GM12801 (cell line): ENCODE data around the gene HSPA1L.

Experiments
- CTCF ChIP-seq: IDR thresholded peaks from one replicate; pipeline ENCODE4 v1.5.1; 2011; ENCODE audit warnings: control low read depth; ENCODE audit not compliant: insufficient read length; ENCODE audit errors: extremely low read depth

Gene HSPA1L

DNA sequence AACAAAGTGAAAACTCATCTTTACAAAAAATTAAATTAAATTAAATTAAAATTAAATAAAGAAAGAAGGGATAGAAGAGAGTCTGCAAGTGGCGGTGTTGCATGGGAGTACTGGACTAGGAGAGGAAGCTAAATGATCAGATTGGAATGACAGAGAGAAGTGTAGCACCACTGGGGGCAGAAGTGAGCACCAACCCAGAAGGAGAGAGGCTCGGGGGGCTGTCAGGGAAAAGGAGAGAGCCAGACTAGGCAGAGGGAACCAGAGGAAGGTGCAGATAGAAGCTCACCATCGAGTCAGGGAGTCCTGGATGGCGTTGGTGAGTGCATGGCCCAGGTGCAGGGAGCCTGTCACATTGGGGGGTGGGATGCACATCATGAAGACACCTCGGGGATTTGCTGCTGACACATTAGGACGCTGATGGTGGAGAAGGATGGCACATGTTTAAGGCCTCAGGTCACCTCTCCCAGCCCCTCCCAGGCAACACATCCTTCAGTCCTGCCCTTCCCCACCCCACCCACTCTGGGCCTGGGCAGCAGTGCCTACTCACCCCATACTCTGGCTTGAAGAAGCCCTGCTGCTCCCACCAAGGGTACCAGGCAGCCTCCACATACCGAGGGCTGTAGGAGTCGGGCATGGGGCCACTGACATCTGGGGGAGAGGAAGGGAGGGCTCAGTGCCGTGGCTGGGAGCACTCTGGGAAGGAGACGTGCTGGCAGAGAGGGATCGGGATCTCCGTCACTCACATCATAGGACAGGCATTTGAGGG lies 23.6 kb downstream of the HSPA1L start:
- TF ChIP-seq CTCF: no peak

- no peak for TF ChIP-seq CTCF
Observed at GRCh38 chr6:31785475-31785874, 29.6 kb downstream of the HSPA1L start.

DNA sequence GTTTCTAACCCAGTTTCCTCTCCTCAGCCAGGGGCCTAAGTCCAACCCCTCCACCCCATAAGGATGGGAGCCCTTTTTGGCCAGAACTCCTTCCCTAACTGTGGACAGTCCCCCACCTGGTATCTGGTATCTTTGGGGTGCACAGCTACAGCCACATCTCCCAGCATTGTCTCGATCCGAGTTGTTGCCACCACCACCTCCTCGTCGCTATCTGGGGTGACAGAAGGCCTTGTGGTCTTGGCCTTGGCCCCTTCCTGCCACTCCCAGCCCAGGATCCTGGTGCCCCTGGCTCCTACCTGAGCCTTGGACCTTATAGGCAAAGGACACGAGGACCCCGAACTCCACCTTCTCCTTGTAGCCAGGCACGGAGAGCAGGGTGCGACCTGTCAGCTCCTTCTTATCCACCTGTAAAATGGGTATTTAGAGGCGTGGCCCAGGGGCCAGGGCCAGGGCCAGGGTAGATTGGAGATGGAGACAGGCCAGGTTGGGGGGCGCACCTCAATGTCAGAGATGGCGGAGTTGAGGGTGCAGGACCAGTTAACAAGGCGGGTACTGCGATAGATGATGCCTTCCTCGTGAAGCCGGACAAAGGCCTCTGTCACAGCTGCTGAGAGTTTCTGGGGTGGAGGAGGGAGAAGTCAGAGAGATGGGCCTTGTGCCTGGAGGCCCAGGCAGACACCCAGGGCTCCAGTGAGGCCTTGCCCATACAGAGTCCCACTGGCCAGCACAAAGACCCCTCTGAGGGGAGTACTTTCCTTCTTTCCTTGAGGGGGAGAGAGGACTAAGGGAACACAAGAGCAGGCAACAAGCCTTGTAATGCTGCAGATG lies 30.8 kb downstream of the HSPA1L start:
- no peak for TF ChIP-seq CTCF

DNA sequence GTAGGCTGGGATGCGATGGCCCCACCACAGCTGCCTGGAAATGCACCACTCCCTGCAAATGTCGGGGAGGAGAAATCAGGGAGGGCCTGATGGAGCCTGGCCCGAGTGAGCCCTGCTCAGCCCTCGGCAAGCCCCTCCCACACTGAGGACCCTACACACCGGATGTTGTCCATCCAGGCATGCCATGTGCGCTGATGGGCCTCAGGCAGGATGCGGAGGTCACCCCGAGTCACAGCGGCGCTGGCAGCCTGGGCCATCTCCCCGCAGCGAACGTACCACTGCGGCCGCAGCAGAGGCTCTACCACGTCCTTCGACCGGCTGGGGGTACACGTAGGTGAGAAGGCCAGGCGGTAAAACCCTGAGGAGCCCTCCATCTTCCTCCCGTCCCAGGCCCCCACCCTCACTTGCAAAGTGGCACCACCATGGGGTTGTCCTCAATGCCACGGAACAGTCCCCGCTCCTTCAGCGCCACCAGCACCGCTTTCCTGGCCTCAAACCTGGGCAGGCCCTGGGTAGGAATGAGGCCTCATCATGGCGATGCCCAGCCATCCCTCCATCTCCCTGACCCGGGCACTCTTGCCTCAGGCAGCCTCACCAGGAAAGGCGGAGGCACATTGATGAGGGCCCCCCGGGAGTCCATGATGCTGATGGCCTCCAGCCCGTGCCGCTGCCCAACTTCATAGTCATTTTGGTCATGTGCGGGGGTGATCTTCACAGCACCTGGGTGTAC lies 32.8 kb downstream of the HSPA1L start:
- no peak for TF ChIP-seq CTCF

DNA sequence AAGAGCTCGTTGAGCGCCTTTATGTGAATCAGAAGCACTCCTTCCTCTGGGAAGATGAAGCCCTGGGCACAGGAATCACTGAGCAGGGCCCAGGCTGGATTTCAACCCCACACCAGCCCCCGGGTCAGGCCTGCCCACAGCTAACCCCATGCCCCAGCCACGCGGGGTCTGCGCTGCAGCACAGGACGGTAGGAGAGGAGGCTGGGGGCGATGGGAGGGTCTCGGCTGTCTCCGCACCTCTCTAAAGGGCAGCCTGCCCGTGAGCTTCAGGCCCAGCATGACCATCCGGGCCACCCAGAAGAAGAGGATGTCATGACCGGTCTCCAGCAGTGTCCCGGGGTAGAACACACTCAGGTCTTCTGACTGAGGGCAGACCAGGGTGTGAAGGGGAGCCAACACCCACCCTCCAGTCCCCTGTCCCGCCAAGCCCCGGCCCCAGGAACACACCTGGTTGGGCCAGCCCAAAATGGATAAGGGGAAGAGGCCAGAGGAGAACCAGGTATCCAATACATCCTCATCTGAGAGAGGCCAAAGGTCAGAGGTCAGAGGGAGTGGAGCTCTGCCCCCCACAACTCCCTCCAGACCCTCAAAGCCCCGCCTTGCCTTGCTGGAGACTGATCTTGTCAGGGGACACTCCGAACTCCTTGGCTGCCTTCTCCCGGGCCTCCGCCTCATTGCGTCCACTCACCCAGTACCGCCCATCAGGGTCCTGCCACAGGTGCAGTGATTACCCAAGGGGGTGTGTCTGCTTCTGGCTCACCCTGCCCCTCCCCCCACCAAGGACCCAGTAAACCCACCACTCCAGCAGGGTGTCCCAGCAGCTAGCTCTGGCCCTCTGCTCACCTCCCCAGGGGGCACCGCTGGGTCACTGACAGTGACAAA lies 33.6 kb downstream of the HSPA1L start:
- TF ChIP-seq CTCF: no peak

DNA sequence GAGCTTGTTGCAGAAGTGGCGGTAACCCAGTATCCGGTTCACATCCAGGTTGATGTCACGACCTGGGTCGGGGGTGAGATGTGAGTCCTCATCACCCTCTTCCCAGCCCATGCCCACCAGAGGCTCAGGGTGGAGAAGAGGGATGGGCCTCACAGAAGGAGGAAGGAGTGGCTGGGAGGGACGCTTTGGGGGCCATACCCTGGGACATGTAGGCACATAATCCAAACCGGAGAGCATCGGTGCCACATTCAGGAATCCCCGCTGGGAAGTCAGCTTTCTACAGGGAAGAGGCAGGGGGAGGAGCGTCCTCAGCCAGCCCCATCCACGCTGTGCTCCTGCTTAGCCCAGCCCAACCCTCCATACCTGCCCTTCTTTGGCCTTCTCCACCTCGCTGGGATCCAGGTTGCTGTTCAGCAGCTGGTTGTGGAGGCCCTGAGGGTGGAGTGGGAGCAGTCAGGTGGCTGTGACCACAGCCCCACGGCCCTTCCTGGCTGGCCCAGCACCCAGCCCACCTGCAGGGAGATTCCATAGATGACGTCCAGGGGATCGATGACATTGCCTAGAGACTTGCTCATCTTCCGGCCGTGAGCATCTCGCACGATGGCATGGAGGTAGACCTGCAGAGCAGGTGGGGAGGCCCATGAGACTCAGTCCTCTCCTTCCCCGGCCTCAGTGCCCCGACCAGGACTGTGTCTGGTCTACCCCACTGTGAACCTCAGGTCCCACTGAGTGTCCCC lies 34.4 kb downstream of the HSPA1L start:
- no peak for TF ChIP-seq CTCF
